ENCODE data around the gene CYREN. TPM values are rescaled to one million over a fixed set of nuclear protein-coding genes. Genes with fewer than 3 reads are reported as not detected.

The CYREN gene
- total and polyA plus RNA-seq, 2 experiments from 2014 or later, result 43.3 to 45.9 TPM

DNA sequence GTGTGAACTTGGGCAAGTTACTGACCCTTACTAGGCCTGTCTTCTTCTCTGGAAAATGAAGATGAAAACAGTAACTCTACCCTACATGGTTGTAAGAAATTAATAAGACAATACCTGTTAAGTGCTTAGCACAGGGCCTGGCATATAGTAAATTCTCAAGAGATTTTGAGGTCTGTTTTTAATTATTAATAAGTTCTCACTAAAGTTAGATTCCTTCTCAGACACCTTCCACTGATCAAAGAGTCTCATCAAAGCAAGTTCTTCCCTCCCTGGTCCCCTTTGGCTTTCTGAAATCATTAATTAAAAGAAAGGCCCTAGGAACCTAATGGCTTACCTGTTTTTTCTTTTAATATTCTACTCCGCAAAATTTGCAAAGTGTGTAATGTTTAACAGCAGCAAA is 18.1 kb downstream of the CYREN start:
- Histone ChIP-seq H3K27me3 (no peaks in the 10 kb centered on the region), H3K27ac (no peak overlapping the region), H3K4me1 (ENCODE audit: low read depth) (no peaks in the 10 kb centered on the region), H3K4me3 (no peak overlapping the region), H3K36me3 (no peaks in the 10 kb centered on the region), H3K9me3 (ENCODE audit: low read depth) (no peaks in the 10 kb centered on the region)
- TF ChIP-seq CTCF (IDR thresholded peaks at IDR 0.05; ENCODE audit: low read depth, low read length), result no peak
- no peak for DNase-seq (ENCODE audit: low read depth in 1 of 2, low spot score in 1 of 2)

- no peak for TF ChIP-seq CTCF (IDR thresholded peaks at IDR 0.05; ENCODE audit: low read depth, low read length)
- Histone ChIP-seq H3K4me1 (ENCODE audit: low read depth) (no peaks in the 10 kb centered on the region), H3K27ac (no peak overlapping the region), H3K27me3 (no peaks in the 10 kb centered on the region), H3K4me3 (no peak overlapping the region), H3K36me3 (no peaks in the 10 kb centered on the region), H3K9me3 (ENCODE audit: low read depth) (no peaks in the 10 kb centered on the region)
- DNase-seq (ENCODE audit: low read depth in 1 of 2, low spot score in 1 of 2), result no peak
Observed at GRCh38 chr7:135151533-135151932, 19.0 kb downstream of the CYREN start.

DNA sequence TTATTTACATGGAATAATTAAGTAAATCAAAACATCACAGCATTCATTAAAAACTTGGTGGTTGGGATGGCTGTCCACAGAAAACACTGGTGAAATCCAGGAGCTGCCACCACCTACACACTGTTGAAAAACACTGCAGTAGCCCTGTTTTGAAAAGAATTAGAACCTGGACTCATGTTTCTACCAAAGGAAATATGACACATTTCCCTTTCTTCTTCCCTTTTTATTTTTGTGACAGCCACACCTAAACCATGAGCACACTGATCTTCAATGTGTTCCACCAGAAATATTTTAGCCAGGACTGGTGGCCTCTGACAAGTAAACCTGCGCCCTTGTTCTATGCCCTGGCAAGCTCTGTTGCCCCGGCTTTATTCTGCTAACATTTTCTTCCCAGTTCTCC is 19.4 kb downstream of the CYREN start:
- no peak overlapping the region for H3K27ac ChIP-seq
- H3K4me1 ChIP-seq (ENCODE audit: low read depth), result no peaks in the 10 kb centered on the region
- DNase-seq (ENCODE audit: low read depth in 1 of 2, low spot score in 1 of 2), result no peak
- no peaks in the 10 kb centered on the region for H3K36me3 ChIP-seq
- no peak overlapping the region for H3K4me3 ChIP-seq
- no peaks in the 10 kb centered on the region for H3K27me3 ChIP-seq
- no peaks in the 10 kb centered on the region for H3K9me3 ChIP-seq (ENCODE audit: low read depth)
- TF ChIP-seq CTCF (IDR thresholded peaks at IDR 0.05; ENCODE audit: low read depth, low read length), result no peak

DNA sequence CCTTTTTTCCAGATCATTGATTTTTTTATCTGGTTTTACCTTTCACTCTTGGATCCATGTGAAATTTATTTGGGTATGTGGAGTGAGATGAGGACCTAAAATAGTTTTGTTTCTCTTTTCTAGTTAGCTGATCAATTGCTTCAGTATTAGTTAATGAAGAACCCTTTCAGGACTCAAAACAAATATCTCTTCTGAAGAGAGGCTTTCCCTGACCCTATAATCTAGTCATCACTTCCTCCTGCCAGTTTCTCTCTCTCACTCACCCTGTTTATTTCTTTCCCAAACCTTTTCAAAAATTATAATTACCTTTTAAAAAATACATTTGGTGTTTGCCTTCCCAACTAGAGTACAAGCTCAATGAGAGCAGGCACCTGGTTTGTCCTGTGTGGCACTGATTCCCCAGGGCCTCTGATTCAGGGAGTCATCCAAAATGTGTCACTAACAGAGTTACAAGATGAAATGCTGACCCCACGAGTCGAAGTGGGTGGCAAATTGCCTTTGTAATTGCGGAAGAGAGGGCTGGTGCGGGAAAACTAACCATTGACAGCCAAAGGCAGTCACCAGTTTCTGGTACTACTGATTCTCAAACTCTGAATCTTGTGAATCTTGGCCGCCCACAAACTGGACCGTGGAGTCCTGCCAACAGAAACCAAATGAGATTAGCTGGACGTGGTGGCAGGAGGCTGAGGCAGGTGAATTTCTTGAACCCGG is 20.3 kb downstream of the CYREN start:
- DNase-seq (ENCODE audit: low read depth in 1 of 2, low spot score in 1 of 2), result no peak
- no peaks in the 10 kb centered on the region for H3K9me3 ChIP-seq (ENCODE audit: low read depth)
- no peak overlapping the region for H3K4me3 ChIP-seq
- no peaks in the 10 kb centered on the region for H3K36me3 ChIP-seq
- H3K27ac ChIP-seq, result no peak overlapping the region
- no peak for TF ChIP-seq CTCF (IDR thresholded peaks at IDR 0.05; ENCODE audit: low read depth, low read length)
- no peaks in the 10 kb centered on the region for H3K27me3 ChIP-seq
- no peaks in the 10 kb centered on the region for H3K4me1 ChIP-seq (ENCODE audit: low read depth)

DNA sequence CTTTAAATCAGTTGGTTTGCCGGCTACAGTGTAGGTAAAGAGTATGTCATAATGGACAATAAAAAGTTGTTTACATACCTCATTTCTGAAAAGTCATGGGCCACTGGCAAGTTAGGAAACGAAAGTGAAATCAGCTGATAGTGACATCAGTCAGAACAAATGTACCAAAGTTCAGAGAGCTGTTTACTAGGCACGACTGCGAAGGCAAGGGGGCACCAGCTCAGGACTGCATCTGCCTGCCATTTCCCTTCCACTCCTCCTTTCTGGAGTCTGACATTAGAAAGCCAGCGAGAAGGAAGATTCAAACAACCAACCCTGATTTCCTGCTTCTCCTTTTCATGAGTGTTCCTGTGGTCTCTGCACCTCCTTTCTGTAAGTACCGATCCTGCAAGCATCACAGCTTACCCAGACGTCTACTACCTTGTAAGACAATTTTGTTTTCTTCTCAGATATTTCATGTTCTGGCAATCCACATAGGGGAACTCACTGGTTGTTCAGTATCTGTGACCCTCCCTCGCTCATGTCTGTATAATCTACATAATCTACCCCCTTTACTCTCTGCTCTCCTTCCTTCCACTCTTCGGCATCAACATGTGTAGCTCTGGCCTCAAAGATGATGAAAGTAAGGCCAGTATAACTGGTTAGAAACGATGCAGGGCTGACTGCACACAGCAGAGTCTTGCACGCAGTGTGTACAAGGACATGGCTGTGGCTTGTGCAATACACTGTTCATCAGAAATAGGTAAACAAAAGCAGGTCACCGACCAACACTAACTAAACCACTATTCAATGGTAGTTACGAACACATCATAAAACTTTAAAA is 22.4 kb downstream of the CYREN start, which contains the start of gene TMEM140:
TMEM140 (plus strand) TSS at position 174 of the 823 bp plus-strand sequence. CDS start 16,370 bp downstream, outside the sequence.
- Histone ChIP-seq H3K4me3 (no peak within 1 kb of the TSS), H3K27me3 (no peaks in the 10 kb centered on the region), H3K36me3 (no peaks in the 10 kb centered on the region), H3K9me3 (ENCODE audit: low read depth) (no peaks in the 10 kb centered on the region), H3K27ac (no peak within 1 kb of the TSS), H3K4me1 (ENCODE audit: low read depth) (no peaks in the 10 kb centered on the region)
- peak in 1 of 2 donors; percentile 71 for DNase-seq (ENCODE audit: low read depth in 1 of 2, low spot score in 1 of 2)
- no peak for TF ChIP-seq CTCF (IDR thresholded peaks at IDR 0.05; ENCODE audit: low read depth, low read length)

Measured in cardiac muscle cell (in vitro differentiated cells and primary cell).